NCI-H226 (cell line): Measurements from ENCODE around the gene SLC11A1.

ENCODE experiments used
- DNase-seq: peaks from one replicate; pipeline ENCODE4 v3.0.0-alpha.2; 2015

SLC11A1 gene

GRCh38 chr2:218395090-218395444, 13.0 kb downstream of the SLC11A1 start:
- DNase-seq, result no peak

GRCh38 chr2:218395456-218395825, 13.4 kb downstream of the SLC11A1 start:
- DNase-seq, result no peak

GRCh38 chr2:218395826-218396687, 14.0 kb downstream of the SLC11A1 start:
- DNase-seq, result peak; percentile 81

GRCh38 chr2:218396688-218397462, 14.8 kb downstream of the SLC11A1 start:
- DNase-seq, result no peak

GRCh38 chr2:218397463-218397819, 15.4 kb downstream of the SLC11A1 start:
- no peak for DNase-seq

GRCh38 chr2:218397820-218398436, 15.9 kb downstream of the SLC11A1 start:
- peak; percentile 81 for DNase-seq

- peak; percentile 8 for DNase-seq
Observed at GRCh38 chr2:218398437-218399390, 16.6 kb downstream of the SLC11A1 start.

GRCh38 chr2:218399391-218400166, 17.5 kb downstream of the SLC11A1 start, which contains the start of gene CTDSP1:
TSS of gene CTDSP1 (plus strand) at chr2:218399868. CDS start at chr2:218400091, 223 bp downstream.
- DNase-seq, result peak; percentile 83

- no peak for DNase-seq
Observed at GRCh38 chr2:218400167-218400929, 18.3 kb downstream of the SLC11A1 start.

- DNase-seq, result no peak
Observed at GRCh38 chr2:218400930-218401881, 19.1 kb downstream of the SLC11A1 start.

- DNase-seq, result no peak
Observed at GRCh38 chr2:218401890-218402289, 19.8 kb downstream of the SLC11A1 start.

GRCh38 chr2:218402491-218402901, 20.4 kb downstream of the SLC11A1 start:
- DNase-seq, result no peak

- no peak for DNase-seq
Observed at GRCh38 chr2:218402911-218403411, 20.9 kb downstream of the SLC11A1 start.

GRCh38 chr2:218403810-218404209, 21.7 kb downstream of the SLC11A1 start:
- DNase-seq, result no peak

GRCh38 chr2:218404351-218405085, 22.4 kb downstream of the SLC11A1 start:
- DNase-seq, result no peak

- no peak for DNase-seq
Observed at GRCh38 chr2:218405086-218405745, 23.1 kb downstream of the SLC11A1 start.

- DNase-seq, result no peak
Observed at GRCh38 chr2:218405746-218406208, 23.7 kb downstream of the SLC11A1 start.
